Left cardiac atrium (tissue), 4 donors: Measurements from ENCODE around the gene INHBB. TPM values are rescaled to one million over a fixed set of nuclear protein-coding genes. Genes with fewer than 3 reads are reported as not detected.
A peak's percentile ranks its signal among the peaks of the same experiment; 100 is the strongest.

Source experiments
- ATAC-seq, 2 donors: fragments of 200-7000 bp; cut with Tn5 transposase; one replicate each; pipeline ENCODE4 v1.9.1; 2020; ENCODE audit warnings: mild to moderate bottlenecking in 2 of 2, moderate library complexity in 2 of 2
- DNase-seq: peaks from one replicate; pipeline ENCODE4 v3.0.0-alpha.2; 2020
- intact Hi-C, 2 donors: fragments of 100-400 bp; cut with DNase I; formaldehyde crosslinking; loops; one replicate each; pipeline versions ENCODE4 v1.14.1 to v1.15.1; 2022 to 2023
- total RNA-seq, 2 donors: library from RNA; stranded (reverse); fragmentation: NEBNext Ultra II Directional; extraction: Animal tissue kit (Norgen Biotek cat#: 25700); gene quantifications; one replicate each; pipeline ENCODE4 v1.2.1, GENCODE V29; 2021
- donor health status: DM: no; HTN: yes; CAD: no.
- donor health status: DM: no; HTN: yes; CAD: no; lungs with severe emphysema.
- donor health status: DM: yes; HTN: yes; CAD: no.
- donor health status: Dilated cardiomyopathy.

INHBB gene
- total RNA-seq, 2 donors from 2014 or later, result 3.7 to 3.9 TPM

DNA sequence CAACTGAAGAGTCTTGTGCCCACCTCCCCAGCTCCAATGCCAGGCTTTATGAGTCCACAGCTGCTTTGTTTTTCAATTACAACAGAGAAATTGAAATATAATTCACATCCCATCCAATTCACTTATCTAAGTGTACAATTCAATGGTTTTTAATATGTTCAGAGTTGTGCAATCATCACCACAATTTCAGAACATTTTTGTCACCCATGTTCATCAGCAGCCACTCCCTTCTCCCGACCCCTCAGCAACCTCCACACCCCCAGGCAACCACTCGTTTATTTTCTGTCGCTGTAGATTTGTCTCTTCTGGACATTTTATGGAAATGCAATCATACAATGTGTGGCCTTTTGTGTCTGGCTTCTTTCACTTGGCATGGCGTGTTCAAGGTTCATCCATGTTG, 23.3 kb downstream of the INHBB start:
- intact Hi-C loops, result no loop called here
- DNase-seq (no peak), ATAC-seq (no peak)

DNA sequence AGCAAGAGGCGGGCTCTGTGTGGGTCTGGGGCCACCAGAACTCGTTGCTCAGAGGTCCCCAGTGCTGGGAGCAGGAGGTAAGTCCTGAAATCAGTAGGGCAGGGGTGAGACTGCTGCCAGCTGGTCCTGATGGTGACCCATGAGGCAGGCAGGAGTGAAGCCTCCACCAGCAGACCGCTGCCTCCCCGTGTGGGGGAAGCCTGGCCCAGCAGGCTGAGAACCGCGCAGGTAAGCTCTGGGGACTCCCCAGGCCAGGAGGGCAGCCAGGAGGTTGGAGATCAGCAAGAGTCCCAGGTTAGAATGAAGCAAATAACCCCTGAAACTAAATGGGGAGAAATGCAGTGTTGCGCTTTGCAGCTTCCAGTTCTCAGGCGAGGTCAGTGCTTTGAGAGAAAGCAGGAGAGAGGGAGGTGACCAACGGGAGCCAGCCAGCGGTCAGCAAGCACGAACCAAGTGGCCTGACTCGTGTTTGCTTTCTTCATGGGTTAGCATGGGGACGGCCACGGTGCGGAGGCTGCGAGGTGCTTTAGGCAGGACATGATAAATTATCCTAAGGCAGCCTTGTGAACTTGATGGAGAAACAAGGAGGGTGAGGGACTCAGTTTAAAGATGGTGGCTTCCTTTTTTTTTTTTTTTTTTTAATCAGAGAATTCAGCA, 26.2 kb downstream of the INHBB start:
- intact Hi-C loops, result no loop called here
- ATAC-seq (no peak), DNase-seq (no peak)

DNA sequence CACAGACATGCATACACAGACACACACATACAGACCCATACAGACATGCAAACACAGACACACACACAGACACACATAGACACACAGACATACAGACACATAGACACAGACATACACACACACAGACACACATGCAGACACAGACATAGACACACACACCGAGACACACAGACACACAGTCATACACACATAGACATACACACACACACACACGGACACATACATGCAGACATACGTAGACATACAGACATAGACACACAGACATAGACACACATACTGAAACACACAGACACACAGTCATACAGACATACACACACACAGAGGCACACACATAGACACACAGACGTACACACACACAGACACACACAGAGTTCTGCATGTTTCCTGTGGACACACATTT, 26.9 kb downstream of the INHBB start:
- intact Hi-C loops, result no loop called here
- DNase-seq (no peak), ATAC-seq (no peak)

DNA sequence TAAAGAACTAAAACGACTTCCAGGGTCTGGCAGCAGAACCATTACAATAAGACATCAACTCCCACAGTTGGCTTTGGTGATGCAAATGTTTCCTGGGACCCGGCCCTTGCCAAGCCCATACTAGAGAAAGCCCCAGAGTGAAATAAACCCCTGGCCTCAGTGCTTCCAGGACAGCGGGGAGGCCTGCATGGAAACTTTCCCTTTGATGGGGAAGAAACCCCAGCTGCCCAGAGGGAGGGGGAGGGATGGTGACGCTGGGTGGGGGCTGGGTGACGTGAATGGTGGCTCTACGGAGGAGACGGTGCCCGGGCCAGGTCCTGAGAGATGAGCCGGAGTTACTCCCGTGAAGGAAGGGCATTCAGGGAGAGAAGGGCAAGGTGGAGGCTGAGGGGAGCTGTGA, 27.5 kb downstream of the INHBB start:
- intact Hi-C loops, result no loop called here
- DNase-seq (no peak), ATAC-seq (no peak)

DNA sequence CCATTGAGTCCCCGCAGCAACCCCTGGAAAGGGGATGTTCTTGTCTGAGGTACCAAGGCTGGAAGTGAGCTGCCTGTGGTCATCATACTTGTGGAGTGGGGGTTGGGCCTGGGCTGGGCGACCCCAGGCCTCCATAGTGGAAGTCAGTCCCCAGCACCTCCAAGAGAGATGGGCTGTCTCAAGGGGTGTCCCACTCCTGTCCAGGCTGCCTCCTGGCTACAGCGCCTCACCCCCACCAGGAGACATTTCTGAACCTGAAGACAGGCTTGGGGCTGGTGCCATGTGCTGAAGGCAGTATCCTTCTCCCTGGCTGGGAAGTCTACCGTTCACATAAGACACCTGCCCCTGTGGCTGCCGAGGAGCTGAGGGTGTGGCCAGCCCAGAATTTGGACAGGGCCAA, 28.9 kb downstream of the INHBB start:
- intact Hi-C loops, result no loop called here
- DNase-seq (no peak), ATAC-seq (peak in 1 of 2 donors; percentile 15)

DNA sequence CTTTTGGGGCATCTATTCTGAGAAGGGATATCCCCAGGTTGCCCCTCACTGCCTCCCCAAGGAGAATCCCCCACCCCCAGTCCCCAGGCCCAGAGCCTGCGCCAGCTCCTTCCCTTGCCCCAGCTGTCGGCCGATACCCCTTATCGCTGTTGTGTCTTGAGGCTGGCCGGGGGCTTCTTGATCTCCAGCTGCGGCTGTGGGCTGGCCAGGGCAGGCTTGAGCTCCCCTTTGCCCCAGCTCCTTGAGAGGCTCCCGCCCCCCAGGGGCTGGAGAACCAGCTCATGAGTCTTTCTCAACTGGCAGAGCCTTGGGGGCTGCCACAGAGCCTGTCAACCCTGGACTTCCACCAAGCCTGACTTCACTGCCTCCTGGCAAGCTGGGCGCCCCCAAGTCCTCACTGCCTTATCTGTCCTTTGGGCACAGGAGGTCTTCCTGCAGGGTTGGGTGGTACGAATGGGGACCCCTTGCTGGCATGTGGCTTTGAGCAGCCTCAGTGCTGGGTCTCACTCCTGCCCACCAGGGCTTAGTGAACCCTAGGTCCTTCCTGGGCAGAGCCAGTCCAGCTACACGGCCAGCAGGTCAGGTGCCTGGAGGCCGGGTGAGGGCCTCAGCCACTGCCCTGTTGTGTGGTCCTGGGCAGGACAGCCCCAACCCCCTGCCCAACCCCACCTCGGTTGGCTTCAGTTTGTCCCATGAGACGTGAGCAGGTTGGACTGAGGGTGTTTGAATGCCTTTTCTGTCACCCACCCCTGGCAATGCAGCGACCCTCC, 29.5 kb downstream of the INHBB start:
- intact Hi-C loops, result no loop called here
- DNase-seq (no peak), ATAC-seq (no peak)

DNA sequence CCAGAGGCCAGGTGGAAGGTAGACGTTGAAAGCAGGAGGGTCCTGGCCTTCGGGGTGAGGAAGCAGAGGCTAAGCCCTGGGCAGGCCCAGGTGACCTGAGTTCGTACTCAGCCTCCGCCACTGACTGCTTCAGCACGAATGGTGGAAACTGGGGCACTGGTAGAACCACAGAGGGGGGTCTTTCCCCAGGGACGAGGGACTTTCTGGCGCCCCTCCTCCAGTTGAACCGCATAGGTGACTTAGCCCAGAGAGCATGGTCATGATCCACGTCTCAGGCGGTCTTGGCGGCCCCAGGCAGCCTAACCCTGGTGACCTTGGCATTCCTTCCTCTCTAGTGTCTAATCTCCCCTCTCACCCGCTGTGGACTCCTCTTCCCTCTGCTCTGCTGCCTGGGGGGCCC, 30.2 kb downstream of the INHBB start:
- no peak for DNase-seq
- no peak for ATAC-seq
- intact Hi-C loops, result no loop called here

DNA sequence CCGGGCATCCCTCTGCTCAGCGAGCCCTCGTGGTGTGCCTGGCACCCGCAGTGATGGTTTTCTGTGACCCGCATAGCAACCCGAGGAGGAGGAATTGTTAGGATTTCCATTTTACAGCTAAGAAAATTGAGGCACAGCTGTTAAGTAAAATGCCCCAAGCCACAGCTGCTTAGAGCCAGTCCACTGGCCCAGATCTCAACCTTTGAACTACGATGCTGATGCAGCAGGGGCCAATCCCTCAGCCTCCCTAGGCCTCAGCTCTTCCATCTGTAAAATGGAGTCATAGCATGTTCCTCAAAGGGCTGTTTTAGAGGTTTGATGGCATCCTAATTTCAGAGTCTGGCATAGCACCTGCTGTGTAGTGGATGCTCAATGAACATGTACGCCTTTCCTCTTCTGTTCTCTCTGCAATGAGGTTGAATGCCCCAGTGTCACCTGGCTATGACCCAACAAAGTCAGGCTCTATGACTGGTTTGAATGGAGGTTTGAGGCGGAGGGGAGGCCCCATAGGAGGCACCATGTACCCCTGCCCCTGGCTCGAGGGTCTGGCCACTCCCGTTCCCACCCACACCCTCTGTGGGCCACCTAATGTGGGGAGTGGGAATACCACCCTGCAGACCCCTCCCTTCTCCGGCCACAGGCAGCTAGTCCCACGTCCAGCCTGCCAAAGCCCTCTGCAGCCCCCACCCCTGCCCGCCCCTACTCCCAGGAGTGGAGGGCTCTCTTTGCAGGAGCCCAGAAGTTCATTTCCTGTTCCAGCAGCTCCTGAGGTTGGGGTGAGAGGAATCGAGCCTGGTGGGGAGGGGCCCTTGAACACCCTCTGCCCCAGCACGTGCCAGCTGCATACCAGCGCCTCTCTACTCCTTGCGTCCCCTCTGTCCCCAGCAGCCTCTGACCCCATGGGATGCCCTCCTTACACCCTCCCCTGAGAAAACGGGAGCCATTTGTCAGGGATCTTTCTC, 31.0 kb downstream of the INHBB start:
- DNase-seq (no peak), ATAC-seq (no peak)
- intact Hi-C loops, result no loop called here

DNA sequence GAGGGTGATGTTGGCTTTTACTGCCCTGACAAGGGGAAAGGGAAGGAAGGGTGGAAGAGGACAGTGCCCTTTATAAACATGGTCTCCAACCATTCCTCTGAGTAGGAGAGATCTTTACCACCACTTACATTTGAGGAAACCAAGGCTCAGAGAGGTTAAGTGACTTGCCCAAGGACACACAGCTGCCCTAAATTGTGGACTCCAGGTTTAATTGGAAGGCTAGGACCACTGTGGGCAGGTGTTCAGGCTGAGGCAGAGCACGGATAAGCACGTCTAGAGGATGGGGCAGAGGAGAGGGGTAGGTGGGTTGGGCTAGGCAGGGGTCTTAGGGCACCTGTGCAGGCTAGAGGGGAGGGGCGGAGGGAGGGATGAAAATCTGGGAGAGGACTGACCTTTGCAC, 32.7 kb downstream of the INHBB start:
- intact Hi-C loops, result no loop called here
- ATAC-seq (no peak), DNase-seq (no peak)

DNA sequence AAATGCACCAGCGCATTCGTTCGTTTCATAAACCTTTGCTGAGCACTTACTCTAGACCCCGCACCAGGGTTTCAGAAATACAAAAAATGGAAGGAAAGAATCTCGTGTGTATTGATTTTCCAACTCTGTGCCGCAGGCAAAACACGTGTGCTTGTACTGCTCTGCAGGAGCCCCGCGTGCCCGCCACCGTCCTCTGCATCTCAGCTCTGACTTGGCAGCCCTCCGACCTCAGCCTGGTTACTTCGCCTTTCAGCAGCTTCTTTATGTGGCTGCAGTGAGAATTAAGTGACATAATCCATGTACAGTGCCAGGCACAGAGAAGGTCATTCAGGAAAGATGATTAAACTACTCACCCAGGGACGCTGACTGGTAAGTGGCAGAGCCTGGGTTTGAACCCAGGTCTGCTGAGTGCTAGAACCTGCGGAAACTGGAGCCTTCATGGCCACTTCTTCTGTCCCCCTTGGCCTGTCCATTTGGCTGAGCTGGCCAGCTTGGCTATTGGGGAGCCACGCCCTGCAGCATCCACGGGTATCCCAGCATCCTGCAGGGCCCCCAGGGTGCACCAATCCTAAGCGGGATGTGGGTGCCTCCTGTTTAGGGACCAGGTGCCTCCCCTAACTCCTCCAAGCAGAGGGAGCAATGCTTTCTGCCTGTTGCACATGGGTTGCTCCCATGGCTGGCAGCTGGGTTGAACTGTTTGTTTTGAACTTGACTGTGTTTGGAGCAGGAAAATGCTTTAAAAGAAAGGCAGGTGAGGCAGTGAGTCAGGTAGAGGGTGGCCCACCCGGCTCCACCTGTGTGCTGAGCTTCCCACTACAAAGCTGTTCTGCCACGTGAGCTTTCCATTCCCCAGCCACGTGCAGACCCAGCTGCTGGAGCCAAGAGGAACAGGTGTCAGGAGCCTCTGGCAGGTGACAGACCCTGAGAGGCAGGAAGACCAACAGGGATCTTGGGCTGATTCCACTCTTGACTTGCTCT, 34.3 kb downstream of the INHBB start:
- no peak for ATAC-seq
- intact Hi-C loops, result no loop called here
- no peak for DNase-seq

DNA sequence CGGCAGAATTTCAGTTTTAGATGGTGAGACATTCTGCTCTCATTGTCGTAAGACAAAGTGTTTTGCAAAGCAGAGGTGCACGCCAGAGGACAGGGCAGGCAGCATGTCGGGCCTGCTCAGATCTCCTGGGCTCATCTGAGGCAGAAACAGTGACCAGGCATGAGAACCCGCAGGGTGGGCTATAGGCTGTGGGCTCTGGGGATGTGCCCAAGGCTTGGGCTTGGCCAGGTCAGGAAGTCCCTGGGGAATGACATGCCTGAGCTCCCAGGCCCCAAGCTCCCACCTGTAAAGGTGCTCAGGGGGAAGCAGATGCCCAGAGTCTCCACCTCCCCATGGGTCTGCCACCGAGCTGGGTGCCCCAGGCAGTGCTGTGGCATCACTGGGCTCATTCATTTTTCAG, 35.3 kb downstream of the INHBB start:
- DNase-seq (no peak), ATAC-seq (no peak)
- intact Hi-C loops, result no loop called here

DNA sequence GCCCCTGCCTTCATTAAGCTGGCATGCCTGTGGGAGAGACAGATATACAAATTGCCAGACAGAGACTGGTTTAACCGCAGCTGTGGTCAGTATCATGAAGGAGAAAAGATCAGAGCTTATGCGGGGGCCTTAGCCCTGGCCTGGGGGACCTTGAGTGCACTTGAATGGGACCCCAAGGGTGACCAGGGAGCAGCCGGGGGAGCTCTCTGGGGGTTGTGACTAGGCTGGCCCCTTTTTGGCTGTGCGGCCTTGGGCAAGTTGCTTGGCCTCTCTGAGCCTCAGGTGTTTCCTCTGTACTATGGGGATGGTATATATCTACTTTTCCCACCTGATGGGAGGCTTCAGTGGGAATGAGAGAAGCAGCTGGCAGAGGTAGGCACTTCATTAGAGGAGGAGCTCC, 35.7 kb downstream of the INHBB start:
- intact Hi-C loops, result no loop called here
- DNase-seq, result no peak
- ATAC-seq, result no peak

DNA sequence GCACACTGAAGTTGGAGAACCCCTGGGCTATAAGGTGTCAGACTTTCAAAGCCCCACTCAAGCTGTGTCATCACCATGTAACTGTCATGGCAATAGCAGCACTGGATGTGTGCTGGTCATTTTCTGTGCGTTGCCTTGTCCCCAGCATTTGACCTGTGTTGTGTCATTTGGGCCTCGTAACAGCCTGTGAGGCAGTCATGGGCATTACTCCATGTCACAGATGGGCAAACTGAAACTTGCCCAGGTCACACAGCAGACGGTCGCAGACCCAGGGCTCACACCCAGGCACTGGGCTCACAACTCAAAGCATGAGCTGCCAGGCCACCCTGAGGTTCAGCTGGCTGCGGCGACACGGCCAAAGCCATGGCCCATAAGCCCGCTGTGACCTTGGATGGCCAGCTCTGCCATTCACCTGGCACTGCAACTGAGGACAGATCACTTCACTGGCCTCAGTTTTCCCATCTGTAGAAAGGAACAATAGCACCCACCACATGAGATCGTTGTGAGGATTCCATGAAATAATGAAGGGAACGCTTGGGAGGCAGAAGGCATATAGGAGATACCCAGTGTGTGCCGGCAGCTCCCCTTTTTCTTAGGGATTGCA, 36.7 kb downstream of the INHBB start:
- intact Hi-C loops, result no loop called here
- DNase-seq (peak; percentile 7), ATAC-seq (no peak)

DNA sequence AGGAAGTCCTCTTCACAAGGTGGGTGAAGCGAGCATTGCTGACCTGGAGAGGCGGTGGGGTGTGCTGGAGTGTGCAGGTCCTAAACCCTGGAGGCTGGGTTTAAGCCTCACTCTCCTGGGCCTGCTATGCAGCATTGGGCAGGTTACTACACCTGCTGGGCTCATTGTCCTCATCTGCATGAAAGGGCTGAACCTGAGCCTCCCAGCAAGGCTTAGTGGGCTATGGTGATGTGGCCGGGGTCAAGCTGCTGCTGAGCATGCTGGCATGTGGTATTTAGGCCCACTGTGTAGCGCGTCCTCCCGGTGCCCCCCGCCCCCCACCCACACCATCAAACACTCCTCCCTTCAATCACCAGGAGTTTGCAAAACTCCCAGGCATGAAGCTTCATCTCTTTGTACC, 37.3 kb downstream of the INHBB start:
- ATAC-seq (no peak), DNase-seq (no peak)
- intact Hi-C loops, result no loop called here

DNA sequence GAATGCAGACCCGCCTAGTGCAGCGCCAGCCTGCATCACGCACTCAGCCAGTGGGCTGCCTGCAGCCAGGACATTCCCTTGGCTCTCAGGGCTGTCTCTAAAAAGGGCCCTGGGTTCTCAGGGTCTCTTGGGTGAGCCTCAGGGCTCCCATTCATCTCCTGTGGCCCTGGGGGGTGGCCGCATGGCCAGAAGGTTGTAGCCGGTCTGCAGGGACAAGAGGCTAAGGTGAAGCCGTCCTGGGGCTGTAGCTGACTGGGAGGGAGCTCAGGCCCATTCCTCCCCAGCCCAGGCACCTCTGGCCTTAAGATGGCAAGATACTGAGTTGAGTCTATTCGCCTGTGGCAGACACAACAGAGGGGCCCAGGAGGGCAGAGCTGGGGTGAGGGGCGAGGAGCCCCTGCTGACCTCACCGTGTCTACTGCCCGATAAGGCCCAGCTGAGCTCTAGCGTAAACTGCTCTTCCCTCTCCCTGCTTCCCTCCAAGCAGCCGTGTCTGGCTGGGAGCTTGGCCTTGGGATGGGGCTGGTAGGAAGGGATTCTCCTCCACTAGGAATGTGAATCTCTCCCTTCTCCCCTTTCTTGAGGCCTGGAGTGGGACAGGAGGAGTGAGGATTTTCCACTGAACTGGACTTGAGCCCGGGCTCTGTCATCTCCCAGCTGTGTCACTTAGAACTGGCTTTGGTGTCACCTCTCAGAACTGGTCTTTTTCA, 37.9 kb downstream of the INHBB start:
- ATAC-seq, result peak; percentile 39 to 79
- no peak for DNase-seq
- intact Hi-C loops, result no loop called here

DNA sequence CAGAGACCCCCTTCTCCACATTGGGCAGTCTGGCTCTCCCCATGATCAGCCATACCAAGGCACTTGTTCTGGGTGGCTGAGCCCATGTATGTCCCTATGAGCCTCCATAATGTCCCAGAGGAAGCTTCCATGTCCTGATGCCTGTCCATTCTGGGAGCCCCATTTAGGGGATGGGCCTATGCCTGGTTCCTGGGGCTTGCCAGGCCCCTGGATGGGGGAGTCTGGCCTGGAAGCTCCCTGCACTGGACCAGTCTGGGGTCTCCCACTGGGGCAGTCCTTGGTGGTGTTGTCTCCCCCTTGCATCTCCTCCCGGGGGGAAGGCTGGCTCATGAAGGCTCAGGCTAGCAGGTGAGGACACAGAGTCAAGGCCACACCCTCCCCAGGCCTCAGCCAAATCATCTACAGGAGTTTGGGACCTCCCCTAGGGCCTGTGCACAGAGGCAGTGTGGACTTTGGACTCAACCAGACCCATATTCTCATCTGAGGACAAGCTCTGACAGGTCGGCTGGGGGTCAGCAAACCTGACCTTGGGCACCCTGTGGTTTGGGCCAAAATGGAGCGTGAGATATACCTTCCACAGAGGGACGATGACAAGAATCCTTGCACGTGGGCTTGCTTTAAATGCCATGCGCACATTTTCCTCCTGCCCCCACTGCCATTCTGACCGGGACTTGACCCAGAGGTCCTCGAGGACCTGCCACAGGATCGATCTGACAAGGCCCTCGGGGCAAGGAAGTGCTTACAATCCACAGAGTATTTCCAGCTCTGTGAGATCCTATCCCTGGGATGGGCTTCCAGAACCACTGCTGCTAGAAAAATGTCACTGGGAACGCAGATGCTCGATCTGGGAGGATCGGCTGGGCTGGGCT, 38.8 kb downstream of the INHBB start:
- intact Hi-C loops, result no loop called here
- ATAC-seq (peak in 1 of 2 donors; percentile 5), DNase-seq (no peak)
